Cerebellar cortex (tissue), 1 donor: ENCODE data around the gene MCEE.
A peak's percentile ranks its signal among the peaks of the same experiment; 100 is the strongest.
"Not testable (repeated sequence)": the region's sequence is repeated elsewhere in the genome, so short reads cannot be mapped to it uniquely, and the experiment has no call there.

ENCODE experiments used
- DNase-seq: peaks from one replicate; pipeline ENCODE4 v3.0.0-alpha.2; 2015; ENCODE audit warnings: low spot score

MCEE gene

GRCh38 chr2:71126957-71127356, 3.1 kb downstream of the MCEE start:
- DNase-seq = no peak

- no peak for DNase-seq
Measured at GRCh38 chr2:71125506-71126294, 4.3 kb downstream of the MCEE start.

GRCh38 chr2:71122387-71123298, 7.4 kb downstream of the MCEE start:
- DNase-seq = no peak

- DNase-seq = no peak
Measured at GRCh38 chr2:71121479-71121878, 8.6 kb downstream of the MCEE start.

- DNase-seq = no peak
Measured at GRCh38 chr2:71120195-71120594, 9.8 kb downstream of the MCEE start.

GRCh38 chr2:71117063-71117462, 13.0 kb downstream of the MCEE start:
- no peak for DNase-seq

GRCh38 chr2:71113843-71114242, 16.2 kb downstream of the MCEE start:
- no peak for DNase-seq

GRCh38 chr2:71108091-71108490, 21.9 kb downstream of the MCEE start:
- DNase-seq = no peak

- not testable (repeated sequence) for DNase-seq
Measured at GRCh38 chr2:71106463-71106862, 23.6 kb downstream of the MCEE start.

- DNase-seq = no peak
Measured at GRCh38 chr2:71103809-71104208, 26.2 kb downstream of the MCEE start.

GRCh38 chr2:71102981-71103681, 26.9 kb downstream of the MCEE start:
- DNase-seq = no peak

GRCh38 chr2:71101656-71102055, 28.4 kb downstream of the MCEE start:
- no peak for DNase-seq

- DNase-seq = peak; percentile 63
Measured at GRCh38 chr2:71100195-71100964, 29.6 kb downstream of the MCEE start.

- DNase-seq = not testable (repeated sequence)
Measured at GRCh38 chr2:71092491-71093260, 37.4 kb downstream of the MCEE start.

- not testable (repeated sequence) for DNase-seq
Measured at GRCh38 chr2:71091808-71092207, 38.2 kb downstream of the MCEE start.

GRCh38 chr2:71089475-71089874, 40.6 kb downstream of the MCEE start:
- DNase-seq = not testable (repeated sequence)

GRCh38 chr2:71085325-71086003, 44.6 kb downstream of the MCEE start:
- DNase-seq = not testable (repeated sequence)

GRCh38 chr2:71083752-71084312, 46.2 kb downstream of the MCEE start:
- DNase-seq = not testable (repeated sequence)

- DNase-seq = not testable (repeated sequence)
Measured at GRCh38 chr2:71083297-71083696, 46.7 kb downstream of the MCEE start.
